ENCODE measurements around the gene NPTN. TPM values are rescaled to one million over a fixed set of nuclear protein-coding genes. Genes with fewer than 3 reads are reported as not detected.

NPTN gene
- total RNA-seq, 3 donors from 2014 or later = 82.1 to 107 (median 104) TPM

GRCh38 chr15:73680549-73680948 lies 47.4 kb upstream of the NPTN start:
- Histone ChIP-seq H3K36me3 (no peaks in the 10 kb centered on the region), H3K9me3 (no peaks in the 10 kb centered on the region), H3K27ac (no peak overlapping the region), H3K4me3 (no peak overlapping the region), H3K4me1 (no peaks in the 10 kb centered on the region), H3K27me3 (no peaks in the 10 kb centered on the region)
- TF ChIP-seq CTCF (IDR thresholded peaks at IDR 0.05) = no peak
- no peak for TF ChIP-seq POLR2A (IDR thresholded peaks at IDR 0.05)
- no peak for TF ChIP-seq POLR2AphosphoS5 (IDR thresholded peaks at IDR 0.05)
- no peak for DNase-seq (ENCODE audit: low spot score in 2 of 2)
- intact Hi-C loops (cut with DNase I; ENCODE audit: low total_unique reads) = no loop called here

- Histone ChIP-seq H3K27ac (no peak overlapping the region), H3K36me3 (no peaks in the 10 kb centered on the region), H3K4me1 (no peaks in the 10 kb centered on the region), H3K4me3 (no peak overlapping the region), H3K9me3 (no peaks in the 10 kb centered on the region), H3K27me3 (no peaks in the 10 kb centered on the region)
- DNase-seq (ENCODE audit: low spot score in 2 of 2) = no peak
- intact Hi-C loops (cut with DNase I; ENCODE audit: low total_unique reads) = no loop called here
- TF ChIP-seq CTCF (IDR thresholded peaks at IDR 0.05) = no peak
- no peak for TF ChIP-seq POLR2AphosphoS5 (IDR thresholded peaks at IDR 0.05)
- no peak for TF ChIP-seq POLR2A (IDR thresholded peaks at IDR 0.05)
Measured at GRCh38 chr15:73679964-73680363, 46.8 kb upstream of the NPTN start.

- TF ChIP-seq POLR2A (IDR thresholded peaks at IDR 0.05) (no peak), CTCF (IDR thresholded peaks at IDR 0.05) (no peak), POLR2AphosphoS5 (IDR thresholded peaks at IDR 0.05) (no peak)
Measured at GRCh38 chr15:73679180-73679579, 46.0 kb upstream of the NPTN start.

GRCh38 chr15:73678498-73678897 lies 45.3 kb upstream of the NPTN start:
- H3K27me3 ChIP-seq = no peaks in the 10 kb centered on the region
- H3K9me3 ChIP-seq = no peaks in the 10 kb centered on the region
- no peak for DNase-seq (ENCODE audit: low spot score in 2 of 2)
- no peaks in the 10 kb centered on the region for H3K36me3 ChIP-seq
- no peaks in the 10 kb centered on the region for H3K4me1 ChIP-seq
- H3K27ac ChIP-seq = no peak overlapping the region
- no peak overlapping the region for H3K4me3 ChIP-seq
- TF ChIP-seq CTCF (IDR thresholded peaks at IDR 0.05) (no peak), POLR2A (IDR thresholded peaks at IDR 0.05) (no peak), POLR2AphosphoS5 (IDR thresholded peaks at IDR 0.05) (no peak)
- intact Hi-C loops (cut with DNase I; ENCODE audit: low total_unique reads) = no loop called here

More at GRCh38 chr15:73679180-73679579, 46.0 kb upstream of the NPTN start:
- no peaks in the 10 kb centered on the region for H3K36me3 ChIP-seq
- H3K9me3 ChIP-seq = no peaks in the 10 kb centered on the region
- no peaks in the 10 kb centered on the region for H3K27me3 ChIP-seq
- no peak for DNase-seq (ENCODE audit: low spot score in 2 of 2)
- no peak overlapping the region for H3K4me3 ChIP-seq
- no peak overlapping the region for H3K27ac ChIP-seq
- intact Hi-C loops (cut with DNase I; ENCODE audit: low total_unique reads) = no loop called here
- no peaks in the 10 kb centered on the region for H3K4me1 ChIP-seq

GRCh38 chr15:73677733-73678132 lies 44.5 kb upstream of the NPTN start:
- Histone ChIP-seq H3K27me3 (no peaks in the 10 kb centered on the region), H3K9me3 (no peaks in the 10 kb centered on the region), H3K27ac (peak overlapping the region in 1 of 2 donors; percentile 2), H3K4me1 (no peaks in the 10 kb centered on the region), H3K4me3 (no peak overlapping the region), H3K36me3 (no peaks in the 10 kb centered on the region)
- DNase-seq (ENCODE audit: low spot score in 2 of 2) = no peak
- intact Hi-C loops (cut with DNase I; ENCODE audit: low total_unique reads) = no loop called here
- no peak for TF ChIP-seq POLR2A (IDR thresholded peaks at IDR 0.05)
- no peak for TF ChIP-seq POLR2AphosphoS5 (IDR thresholded peaks at IDR 0.05)
- TF ChIP-seq CTCF (IDR thresholded peaks at IDR 0.05) = no peak

All from breast epithelium (tissue), 4 donors.